GM18861 (cell line): ENCODE measurements around the gene OR52E5.

Experiments
- ATAC-seq: cut with Tn5 transposase; IDR thresholded peaks from one replicate; pipeline ENCODE4 v1.9.1; 2021; ENCODE audit not compliant: unreplicated experiment

Gene OR52E5

DNA sequence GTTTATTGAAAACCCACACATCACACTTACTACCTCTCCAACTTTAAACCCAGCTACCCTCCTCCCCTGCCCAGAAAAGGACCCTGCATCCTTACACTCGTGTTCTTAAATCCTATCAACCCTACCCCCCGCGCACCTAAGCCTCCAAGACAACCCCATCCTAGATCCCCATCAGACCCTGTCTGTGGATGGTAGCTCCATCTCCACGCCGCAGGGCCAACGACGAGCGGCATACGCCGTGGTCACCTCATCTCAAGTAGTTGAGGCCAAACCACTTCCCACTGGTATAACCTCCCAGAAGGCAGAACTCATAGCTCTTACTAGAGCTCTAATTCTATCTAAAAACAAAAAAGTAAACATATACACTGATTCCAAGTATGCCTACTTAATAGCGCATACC lies 39.7 kb downstream of the OR52E5 start:
- no peak for ATAC-seq

DNA sequence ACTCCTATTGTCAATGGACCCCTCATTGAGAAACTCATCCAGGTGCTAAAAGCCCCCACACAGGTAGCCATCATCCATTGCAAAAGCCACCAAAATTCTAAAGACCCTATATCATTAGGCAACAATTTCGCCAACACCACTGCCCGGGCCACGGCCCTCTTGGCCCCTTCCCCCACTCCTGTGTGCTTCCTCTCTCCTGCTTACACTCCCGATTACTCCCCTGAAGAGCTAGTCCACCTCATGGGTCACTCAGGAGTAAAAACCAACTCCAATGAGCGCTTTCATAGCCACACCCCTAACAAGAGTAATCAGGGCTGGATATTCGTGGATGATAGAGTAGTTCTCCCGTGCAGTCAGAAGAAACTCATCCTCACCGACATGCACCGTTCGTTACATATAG lies 40.1 kb downstream of the OR52E5 start:
- ATAC-seq: no peak

DNA sequence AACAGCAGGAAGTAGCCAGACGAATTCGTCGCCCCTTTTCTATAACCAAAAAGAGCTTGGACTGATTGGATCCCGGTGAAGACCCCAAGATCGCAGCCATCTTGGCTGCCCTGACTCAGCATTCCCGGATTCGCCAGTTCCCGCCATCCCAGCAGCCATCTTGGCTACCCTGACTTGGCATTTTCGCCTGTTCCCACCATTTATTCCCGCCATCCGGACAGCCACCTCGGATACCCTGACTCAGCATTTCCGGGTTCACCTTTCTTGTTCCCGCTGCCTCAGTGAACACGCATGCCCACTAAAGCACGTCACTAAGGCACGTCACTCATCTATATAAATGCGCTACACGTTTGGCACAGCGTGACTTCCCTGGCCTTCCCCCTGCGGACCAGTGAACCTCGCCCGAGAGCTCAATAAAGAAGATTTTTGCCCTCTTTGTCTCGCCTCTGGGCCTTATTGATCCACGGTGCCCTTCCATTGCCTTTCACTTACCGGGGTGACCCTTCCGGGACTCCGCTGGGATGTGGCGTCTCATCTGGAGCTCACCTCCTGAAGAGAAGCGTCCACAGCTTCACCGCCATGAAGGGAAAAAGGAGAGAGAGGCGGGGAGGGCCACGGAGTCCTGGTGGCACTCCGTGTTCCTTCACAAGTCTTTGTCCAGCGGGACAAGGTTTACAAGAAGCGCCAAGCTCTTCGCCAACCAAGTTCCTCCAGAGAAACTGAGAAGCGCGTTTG lies 45.0 kb downstream of the OR52E5 start:
- no peak for ATAC-seq

DNA sequence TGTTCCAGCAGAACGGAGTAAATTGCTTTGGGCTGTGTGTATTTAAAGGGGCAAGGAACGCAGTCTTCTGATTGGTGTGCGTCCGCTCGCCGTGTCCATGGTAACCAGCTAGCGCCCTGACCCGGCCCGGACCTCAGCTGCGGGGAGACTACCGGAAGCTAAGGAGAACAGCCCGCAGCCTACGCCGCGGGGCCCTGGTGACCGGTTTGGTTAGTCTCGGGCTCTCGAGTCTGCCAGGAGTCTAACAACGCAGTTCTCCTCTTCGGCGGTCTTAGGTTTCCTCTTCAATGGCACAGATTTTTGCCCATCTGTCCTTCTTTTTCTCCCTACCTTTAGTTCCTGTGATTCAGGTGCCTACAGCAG lies 45.6 kb downstream of the OR52E5 start:
- ATAC-seq: no peak

DNA sequence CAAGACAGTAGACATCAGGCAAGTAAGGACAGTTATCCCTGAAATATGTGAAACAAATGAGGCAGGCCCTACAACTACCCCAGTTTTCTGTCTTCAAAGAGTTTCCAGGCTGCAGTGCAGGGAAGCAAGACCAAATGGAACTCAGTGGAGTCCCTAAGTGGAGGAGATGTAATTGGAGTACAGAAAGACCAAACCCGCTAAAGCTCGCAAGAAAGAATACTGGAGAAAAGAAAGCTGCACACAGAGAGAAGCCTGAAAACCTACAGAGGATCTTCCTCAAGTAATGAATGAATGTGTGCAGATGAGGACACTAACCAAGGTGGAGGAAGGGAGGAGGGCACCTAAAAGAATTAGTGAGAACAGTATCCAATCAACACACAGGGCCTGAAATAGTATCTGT lies 47.7 kb downstream of the OR52E5 start:
- ATAC-seq: no peak

DNA sequence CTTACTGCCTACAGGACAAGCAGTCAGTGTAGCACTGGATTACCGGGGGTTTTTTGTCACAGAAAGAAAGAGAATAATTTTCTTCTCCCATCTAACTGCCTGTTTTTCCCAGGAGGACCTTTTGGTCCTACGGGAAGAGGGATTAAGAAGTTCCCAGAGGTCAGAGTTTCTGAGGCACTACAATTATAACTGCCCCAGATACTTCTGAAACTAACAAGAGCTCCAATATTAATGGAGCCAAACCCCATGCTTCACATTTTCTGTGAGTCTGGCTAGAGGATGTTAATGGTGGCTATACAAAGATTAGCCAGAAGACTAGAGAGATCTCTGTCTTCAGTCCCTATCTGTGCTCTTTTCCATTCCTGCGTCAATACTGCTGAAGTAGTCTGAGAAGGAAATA lies 48.9 kb downstream of the OR52E5 start, which contains the start of gene OR56A3:
OR56A3 (plus strand) TSS at position 301 of the 400 bp plus-strand sequence. CDS start 5,096 bp downstream, outside the sequence.
- ATAC-seq: no peak
